Keratinocyte (primary cell): ENCODE data around the gene DUSP18. TPM values are rescaled to one million over a fixed set of nuclear protein-coding genes. Genes with fewer than 3 reads are reported as not detected.
"Not testable (repeated sequence)": the region's sequence is repeated elsewhere in the genome, so short reads cannot be mapped to it uniquely, and the experiment has no call there.

Experiments
- DNase-seq: peaks from one replicate; pipeline ENCODE4 v3.0.0-alpha.2; 2011; ENCODE audit warnings: low read depth, missing footprints, low spot score
- FAIRE-seq: peaks from 2 replicates; lab custom pipeline; 2011; peaks lifted over from hg19 to GRCh38; lab: Jason Lieb, UNC
- H2AFZ ChIP-seq: 2 replicates; pipeline ENCODE4 v1.6.0; 2012; ENCODE audit warnings: low read length, control low read depth, inconsistent platforms; ENCODE audit not compliant: control insufficient read depth
- H3K27ac ChIP-seq: 2 replicates; pipeline ENCODE4 v1.5.1; 2011; ENCODE audit warnings: low read length; ENCODE audit not compliant: control insufficient read depth, insufficient read depth
- H3K27me3 ChIP-seq: 3 replicates; pipeline ENCODE4 v1.6.0; 2011; ENCODE audit warnings: low read length; ENCODE audit not compliant: control insufficient read depth, insufficient read depth; ENCODE audit errors: extremely low read depth
- H3K36me3 ChIP-seq, 2 experiments: 2 replicates in 1 of 2; 3 replicates in 1 of 2; pipeline ENCODE4 v1.5.1; 2011; ENCODE audit warnings: low read length in 2 of 2, mild to moderate bottlenecking in 1 of 2; ENCODE audit not compliant: control insufficient read depth in 2 of 2, insufficient read depth in 2 of 2; ENCODE audit errors: extremely low read depth in 1 of 2
- H3K4me1 ChIP-seq: 3 replicates; pipeline ENCODE4 v1.5.1; 2011; ENCODE audit warnings: low read length; ENCODE audit not compliant: control insufficient read depth, insufficient read depth; ENCODE audit errors: extremely low read depth
- H3K4me2 ChIP-seq: 3 replicates; pipeline ENCODE4 v1.6.0; 2011; ENCODE audit warnings: low read depth, low read length; ENCODE audit not compliant: control insufficient read depth, insufficient read depth; ENCODE audit errors: extremely low read depth
- H3K4me3 ChIP-seq, 3 experiments: fragments of 200-600 bp in 1 of 3; sonication (generic) in 1 of 3; 2 replicates in 2 of 3; 3 replicates in 1 of 3; pipeline ENCODE4 v1.5.1; 2011 to 2016; ENCODE audit warnings: low read length in 3 of 3, mild to moderate bottlenecking in 3 of 3, control low read depth in 2 of 3, inconsistent platforms in 1 of 3, low read depth in 1 of 3, mixed read lengths in 1 of 3, mixed run types in 1 of 3, moderate library complexity in 1 of 3; ENCODE audit not compliant: control insufficient read depth in 2 of 3, insufficient read depth in 2 of 3; ENCODE audit errors: extremely low read depth in 1 of 3
- H3K79me2 ChIP-seq: 2 replicates; pipeline ENCODE4 v1.6.0; 2012; ENCODE audit warnings: low read length; ENCODE audit not compliant: control insufficient read depth, insufficient read depth
- H3K9ac ChIP-seq: 3 replicates; pipeline ENCODE4 v1.6.0; 2011; ENCODE audit warnings: low read length; ENCODE audit not compliant: control insufficient read depth, insufficient read depth; ENCODE audit errors: extremely low read depth
- H3K9me1 ChIP-seq: 3 replicates; pipeline ENCODE4 v1.6.0; 2011; ENCODE audit warnings: low read length; ENCODE audit not compliant: control insufficient read depth, insufficient read depth; ENCODE audit errors: extremely low read depth
- H3K9me3 ChIP-seq: 2 replicates; pipeline ENCODE4 v1.5.1; 2012; ENCODE audit warnings: low read depth, low read length; ENCODE audit not compliant: control insufficient read depth
- H4K20me1 ChIP-seq: 3 replicates; pipeline ENCODE4 v1.6.0; 2011; ENCODE audit warnings: low read length; ENCODE audit not compliant: control insufficient read depth, insufficient read depth; ENCODE audit errors: extremely low read depth
- EZH2 ChIP-seq: IDR thresholded peaks from one replicate; pipeline ENCODE4 v1.6.1; 2012; ENCODE audit warnings: inconsistent platforms, mild to moderate bottlenecking, low read length, moderate library complexity
- dilution Hi-C: fragments of 300-500 bp; cut with MboI; formaldehyde crosslinking; loops from one replicate; pipeline ENCODE4 v1.7.0; 2020; ENCODE audit warnings: low sequenced_read_pairs; ENCODE audit not compliant: extremely low pct_ligation_motif_present
- polyA plus RNA-seq, 5 experiments: library from polyadenylated mRNA; depleted of rRNA in 3 of 5; stranded (reverse) in 3 of 5; stranded (forward) in 1 of 5; unstranded in 1 of 5; fragments of >200 nt; gene quantifications; 1 replicate in 1 of 5; 2 replicates in 3 of 5; 3 replicates in 1 of 5; pipeline versions ENCODE4 v1.2.1 to v1.2.3, GENCODE V29; 2011 to 2012; ENCODE audit warnings: missing spikeins in 2 of 5, low read depth in 1 of 5, low replicate concordance in 1 of 5
- TF ChIP-seq, protein P1 (sequence below), 3 experiments: IDR thresholded peaks in 1 of 3; conservative IDR thresholded peaks in 1 of 3; optimal IDR thresholded peaks in 1 of 3; 2 replicates in 2 of 3; 3 replicates in 1 of 3; pipeline versions ENCODE3 to v1.5.1; 2011; ENCODE audit warnings: low read length in 3 of 3, mild to moderate bottlenecking in 3 of 3, moderate library complexity in 2 of 3, control low read depth in 1 of 3, inconsistent platforms in 1 of 3; ENCODE audit not compliant: insufficient read depth in 2 of 3; ENCODE audit errors: extremely low read depth in 1 of 3

The DUSP18 gene
- polyA plus RNA-seq, 1 donor (not counting 4 experiments of a cell fraction or from before 2014, with no cell fraction given): 12.6 TPM

DNA sequence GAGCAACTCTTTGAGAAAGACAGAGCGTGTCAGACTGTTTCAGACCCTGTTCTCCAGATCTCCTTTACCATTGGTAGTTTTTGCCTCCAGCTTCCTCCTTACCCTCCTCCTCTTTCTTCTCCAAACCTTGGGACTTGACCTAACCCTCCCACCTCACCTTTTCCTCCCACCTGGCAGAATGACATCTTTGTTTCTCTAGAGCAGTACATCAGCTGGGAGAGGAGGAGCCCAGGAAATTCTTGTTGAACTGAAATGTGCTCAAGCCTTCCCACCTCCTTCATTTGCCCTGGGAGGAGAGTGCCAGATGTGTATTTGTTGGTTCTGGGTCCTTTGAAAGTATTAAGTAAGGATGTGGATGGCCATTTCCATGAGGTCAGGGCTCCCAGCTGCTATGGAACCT, 44.4 kb upstream of the DUSP18 start:
- TF ChIP-seq, protein P1, sequence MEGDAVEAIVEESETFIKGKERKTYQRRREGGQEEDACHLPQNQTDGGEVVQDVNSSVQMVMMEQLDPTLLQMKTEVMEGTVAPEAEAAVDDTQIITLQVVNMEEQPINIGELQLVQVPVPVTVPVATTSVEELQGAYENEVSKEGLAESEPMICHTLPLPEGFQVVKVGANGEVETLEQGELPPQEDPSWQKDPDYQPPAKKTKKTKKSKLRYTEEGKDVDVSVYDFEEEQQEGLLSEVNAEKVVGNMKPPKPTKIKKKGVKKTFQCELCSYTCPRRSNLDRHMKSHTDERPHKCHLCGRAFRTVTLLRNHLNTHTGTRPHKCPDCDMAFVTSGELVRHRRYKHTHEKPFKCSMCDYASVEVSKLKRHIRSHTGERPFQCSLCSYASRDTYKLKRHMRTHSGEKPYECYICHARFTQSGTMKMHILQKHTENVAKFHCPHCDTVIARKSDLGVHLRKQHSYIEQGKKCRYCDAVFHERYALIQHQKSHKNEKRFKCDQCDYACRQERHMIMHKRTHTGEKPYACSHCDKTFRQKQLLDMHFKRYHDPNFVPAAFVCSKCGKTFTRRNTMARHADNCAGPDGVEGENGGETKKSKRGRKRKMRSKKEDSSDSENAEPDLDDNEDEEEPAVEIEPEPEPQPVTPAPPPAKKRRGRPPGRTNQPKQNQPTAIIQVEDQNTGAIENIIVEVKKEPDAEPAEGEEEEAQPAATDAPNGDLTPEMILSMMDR (optimal IDR thresholded peaks at IDR 0.05 in 1 of 3, IDR thresholded peaks at IDR 0.05 in 1 of 3, conservative IDR thresholded peaks at IDR 0.05 in 1 of 3; ENCODE audit: extremely low read depth in 1 of 3, insufficient read depth in 2 of 3, low read length in 3 of 3): no peak
- no peak for TF ChIP-seq EZH2
- Histone ChIP-seq H3K4me3 (no peak overlapping the region), H3K9ac (no peak overlapping the region), H3K9me3 (no peaks in the 10 kb centered on the region), H3K4me2 (no peak overlapping the region), H3K27ac (no peak overlapping the region), H3K36me3 (no peaks in the 10 kb centered on the region), H3K4me1 (peaks cover 3% of the 10 kb centered on the region), H4K20me1 (no peaks in the 10 kb centered on the region), H2AFZ (no peak overlapping the region), H3K27me3 (no peaks in the 10 kb centered on the region), H3K9me1 (no peaks in the 10 kb centered on the region), H3K79me2 (no peaks in the 10 kb centered on the region)
- dilution Hi-C loops: no loop called here
- no peak for DNase-seq
- FAIRE-seq: no peak

DNA sequence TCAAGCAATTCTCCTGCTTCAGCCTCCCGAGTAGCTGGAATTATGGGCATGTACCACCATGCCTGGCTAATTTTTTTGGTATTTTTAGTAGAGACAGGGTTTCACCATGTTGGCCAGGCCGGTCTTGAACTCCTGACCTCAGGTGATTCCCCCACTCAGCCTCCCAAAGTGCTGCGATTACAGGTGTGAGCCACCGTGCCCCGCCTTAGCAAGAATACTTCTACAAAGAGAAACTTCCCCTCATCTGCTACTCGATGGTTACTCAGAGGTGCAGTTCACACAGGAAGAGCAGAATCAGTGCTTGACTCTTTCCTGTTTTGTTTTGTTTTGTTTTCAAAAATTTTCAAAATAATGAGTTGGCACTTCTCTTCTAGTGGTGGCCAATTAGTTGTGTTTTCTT, 42.3 kb upstream of the DUSP18 start:
- H3K27ac ChIP-seq, H3K36me3 ChIP-seq, H3K27me3 ChIP-seq, dilution Hi-C loops, H2AFZ ChIP-seq, H3K9me1 ChIP-seq, H3K79me2 ChIP-seq, FAIRE-seq, DNase-seq, H3K4me1 ChIP-seq, H4K20me1 ChIP-seq, H3K9ac ChIP-seq, H3K4me2 ChIP-seq, H3K4me3 ChIP-seq, H3K9me3 ChIP-seq: not testable (repeated sequence)
